HepG2 (cell line): ENCODE measurements around the gene ESYT2. TPM values are rescaled to one million over a fixed set of nuclear protein-coding genes. Genes with fewer than 3 reads are reported as not detected.

Source experiments
- CEBPB ChIP-seq: IDR thresholded peaks from 2 replicates; pipeline ENCODE4 v1.6.1; 2011; ENCODE audit warnings: low read depth, low read length, improper control_type of control experiment, borderline replicate concordance
- ELF3 ChIP-seq: IDR thresholded peaks from 2 replicates; pipeline ENCODE4 v1.6.1; 2016; ENCODE audit warnings: missing genetic modification reagents, missing compliant biosample characterization
- FOXP1 ChIP-seq, 2 experiments: fragments of 450-650 bp in 1 of 2; IDR thresholded peaks; 2 replicates each; pipeline ENCODE4 v1.6.1; 2017 to 2018; ENCODE audit warnings: antibody characterized with exemption in 1 of 2
- GABPB1 ChIP-seq: IDR thresholded peaks from 2 replicates; pipeline ENCODE4 v1.6.1; 2016; ENCODE audit warnings: mild to moderate bottlenecking, missing genetic modification reagents, moderate library complexity, missing compliant biosample characterization
- JUNB ChIP-seq: sonication (generic); formaldehyde crosslinking; IDR thresholded peaks from 2 replicates; pipeline ENCODE4 v1.8.0; 2022; ENCODE audit warnings: missing genetic modification reagents, mild to moderate bottlenecking, borderline replicate concordance
- KDM4B ChIP-seq: sonication (generic); formaldehyde crosslinking; IDR thresholded peaks from 2 replicates; pipeline ENCODE4 v1.4.0; 2020; ENCODE audit warnings: missing genetic modification reagents
- NFKBIZ ChIP-seq: IDR thresholded peaks from 2 replicates; pipeline ENCODE4 v1.6.1; 2018; ENCODE audit warnings: missing genetic modification reagents, missing compliant biosample characterization
- POLR2G ChIP-seq: fragments of 200-400 bp; formaldehyde crosslinking; IDR thresholded peaks from 2 replicates; pipeline ENCODE4 v1.6.1; 2018; ENCODE audit warnings: mild to moderate bottlenecking, low read depth, low read length, moderate library complexity
- PPARG ChIP-seq: conservative IDR thresholded peaks from 2 replicates; pipeline ENCODE4 v1.6.1; 2016; ENCODE audit warnings: missing biosample characterization, missing genetic modification reagents
- RFX3 ChIP-seq: IDR thresholded peaks from 2 replicates; pipeline ENCODE4 v1.6.1; 2016; ENCODE audit warnings: missing biosample characterization, missing genetic modification reagents
- SKI ChIP-seq: fragments of 450-650 bp; IDR thresholded peaks from one replicate; pipeline ENCODE4 v1.6.1; 2018; ENCODE audit warnings: mild to moderate bottlenecking; ENCODE audit not compliant: partially characterized antibody
- SMARCE1 ChIP-seq: fragments of 450-650 bp; IDR thresholded peaks from 2 replicates; pipeline ENCODE4 v1.6.1; 2017; ENCODE audit warnings: borderline replicate concordance
- SP4 ChIP-seq: sonication (generic); formaldehyde crosslinking; IDR thresholded peaks from 2 replicates; pipeline ENCODE4 v1.8.1; 2023; ENCODE audit warnings: mild to moderate bottlenecking, missing genetic modification reagents
- SRSF4 ChIP-seq: fragments of 200-400 bp; formaldehyde crosslinking; IDR thresholded peaks from one replicate; pipeline ENCODE4 v1.6.1; 2018; ENCODE audit warnings: mild to moderate bottlenecking, low read depth, low read length, moderate library complexity; ENCODE audit not compliant: poor library complexity, severe bottlenecking
- YEATS2 ChIP-seq: sonication (generic); formaldehyde crosslinking; IDR thresholded peaks from 2 replicates; pipeline ENCODE4 v1.4.0; 2020; ENCODE audit warnings: missing genetic modification reagents, borderline replicate concordance
- ZBTB20 ChIP-seq: sonication (generic); formaldehyde crosslinking; IDR thresholded peaks from 2 replicates; pipeline ENCODE4 v1.8.1; 2023; ENCODE audit warnings: missing genetic modification reagents, low read depth, mild to moderate bottlenecking, borderline replicate concordance
- ZKSCAN8 ChIP-seq: IDR thresholded peaks from 2 replicates; pipeline ENCODE4 v1.6.1; 2016; ENCODE audit warnings: borderline replicate concordance, missing genetic modification reagents, missing compliant biosample characterization
- ZNF746 ChIP-seq: sonication (generic); formaldehyde crosslinking; IDR thresholded peaks from 2 replicates; pipeline ENCODE4 v1.8.0; 2022; ENCODE audit warnings: mild to moderate bottlenecking, missing genetic modification reagents
- ZNF75D ChIP-seq: sonication (generic); formaldehyde crosslinking; IDR thresholded peaks from 2 replicates; pipeline ENCODE4 v1.8.1; 2023; ENCODE audit warnings: missing genetic modification reagents, mild to moderate bottlenecking, borderline replicate concordance
- ZNF766 ChIP-seq: sonication (generic); formaldehyde crosslinking; IDR thresholded peaks from 2 replicates; pipeline ENCODE4 v1.5.0; 2020; ENCODE audit warnings: missing genetic modification reagents, borderline replicate concordance
- polyA plus RNA-seq, 8 experiments: library from polyadenylated mRNA; depleted of rRNA in 3 of 8; stranded (reverse) in 7 of 8; unstranded in 1 of 8; fragments of >200 nt; fragmentation: Illumina TruSeq in 4 of 8; extraction: Trizol in 4 of 8; gene quantifications; 2 replicates each; pipeline versions ENCODE4 v1.2.1 to v1.2.3, GENCODE V29; 2011 to 2016; ENCODE audit warnings: low read depth in 4 of 8, missing spikeins in 1 of 8, mixed read lengths in 1 of 8; ENCODE audit not compliant: insufficient read depth in 1 of 8
- total RNA-seq, 5 experiments: library from RNA; depleted of rRNA; stranded (reverse); fragments of >200 nt; fragmentation: Illumina TruSeq; extraction: Trizol; gene quantifications; 2 replicates each; pipeline ENCODE4 v1.2.3, GENCODE V29; 2016; ENCODE audit warnings: low read depth in 1 of 5
- TF ChIP-seq, protein P1 (sequence below): IDR thresholded peaks from 2 replicates; pipeline ENCODE4 v1.6.1; 2018; ENCODE audit warnings: missing genetic modification reagents
- TF ChIP-seq, protein P2 (sequence below): sonication (generic); formaldehyde crosslinking; IDR thresholded peaks from 2 replicates; pipeline ENCODE4 v1.8.0; 2022; ENCODE audit warnings: missing genetic modification reagents, mild to moderate bottlenecking, borderline replicate concordance
- TF ChIP-seq, protein P3 (sequence below): sonication (generic); formaldehyde crosslinking; IDR thresholded peaks from 2 replicates; pipeline ENCODE4 v1.5.1; 2020; ENCODE audit warnings: mild to moderate bottlenecking, missing genetic modification reagents, moderate library complexity
- TF ChIP-seq, protein P4 (sequence below): sonication (generic); formaldehyde crosslinking; IDR thresholded peaks from 2 replicates; pipeline ENCODE4 v1.4.0; 2020; ENCODE audit warnings: missing genetic modification reagents

ESYT2 gene
- total and polyA plus RNA-seq, 2 of the 13 experiments (the other 11 are each of a cell fraction or from before 2014, with no cell fraction given) = 28.5 to 37.3 TPM

DNA sequence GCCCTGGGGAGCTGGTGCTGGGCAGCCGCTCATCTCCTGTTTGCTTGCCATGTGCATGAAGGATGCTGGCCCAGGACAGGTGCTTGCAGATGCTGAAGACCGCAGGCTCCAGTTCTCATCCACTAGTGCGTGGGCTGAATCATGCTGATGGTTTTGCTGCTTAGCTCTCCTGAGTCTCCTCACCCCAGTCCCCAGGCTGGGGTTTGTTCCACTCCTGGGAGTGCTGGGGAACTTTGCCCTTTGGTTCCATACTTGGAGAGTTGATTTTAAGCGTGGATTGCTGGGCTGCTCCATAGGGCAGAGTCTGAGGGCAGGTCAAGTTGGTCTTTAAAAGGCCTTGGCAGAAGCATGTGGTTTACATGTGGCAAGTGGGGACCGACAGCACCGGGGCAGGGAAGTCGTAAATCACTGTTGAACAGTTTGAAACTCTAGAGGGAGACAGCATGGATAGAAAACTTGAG lies 36.2 kb upstream of the ESYT2 start (continued):
- TF ChIP-seq POLR2G (no peak), JUNB (CRISPR knock-in tag) (no peak), ZKSCAN8 (CRISPR knock-in tag) (peak; percentile 46; the same call in 1 of the 2 replicates), SKI (peak; percentile 23), PPARG (CRISPR knock-in tag) (0 out of 2 replicates have a peak, but pooled peaks have one; percentile 10), ZNF746 (CRISPR knock-in tag) (no peak), FOXP1 (IDR thresholded peaks at IDR 0.05) (no peak), FOXP1 (CRISPR knock-in tag; IDR thresholded peaks at IDR 0.05) (0 out of 2 replicates have a peak, but pooled peaks have one; percentile 20), RFX3 (CRISPR knock-in tag) (no peak), ZNF766 (CRISPR knock-in tag) (peak; percentile 99; the same call in 1 of the 2 replicates), SRSF4 (no peak), SMARCE1 (no peak), KDM4B (CRISPR knock-in tag) (no peak), ZBTB20 (CRISPR knock-in tag) (peak; percentile 48; the same call in 1 of the 2 replicates), ZNF75D (CRISPR knock-in tag) (no peak), SP4 (CRISPR knock-in tag) (0 out of 2 replicates have a peak, but pooled peaks have one; percentile 27), YEATS2 (CRISPR knock-in tag) (no peak; the same call in 1 of the 2 replicates), CEBPB (no peak), NFKBIZ (no peak), ELF3 (peak; percentile 67), GABPB1 (CRISPR knock-in tag) (no peak)
- TF ChIP-seq, protein P1, sequence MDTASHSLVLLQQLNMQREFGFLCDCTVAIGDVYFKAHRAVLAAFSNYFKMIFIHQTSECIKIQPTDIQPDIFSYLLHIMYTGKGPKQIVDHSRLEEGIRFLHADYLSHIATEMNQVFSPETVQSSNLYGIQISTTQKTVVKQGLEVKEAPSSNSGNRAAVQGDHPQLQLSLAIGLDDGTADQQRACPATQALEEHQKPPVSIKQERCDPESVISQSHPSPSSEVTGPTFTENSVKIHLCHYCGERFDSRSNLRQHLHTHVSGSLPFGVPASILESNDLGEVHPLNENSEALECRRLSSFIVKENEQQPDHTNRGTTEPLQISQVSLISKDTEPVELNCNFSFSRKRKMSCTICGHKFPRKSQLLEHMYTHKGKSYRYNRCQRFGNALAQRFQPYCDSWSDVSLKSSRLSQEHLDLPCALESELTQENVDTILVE (CRISPR knock-in tag) = no peak
- TF ChIP-seq, protein P2, sequence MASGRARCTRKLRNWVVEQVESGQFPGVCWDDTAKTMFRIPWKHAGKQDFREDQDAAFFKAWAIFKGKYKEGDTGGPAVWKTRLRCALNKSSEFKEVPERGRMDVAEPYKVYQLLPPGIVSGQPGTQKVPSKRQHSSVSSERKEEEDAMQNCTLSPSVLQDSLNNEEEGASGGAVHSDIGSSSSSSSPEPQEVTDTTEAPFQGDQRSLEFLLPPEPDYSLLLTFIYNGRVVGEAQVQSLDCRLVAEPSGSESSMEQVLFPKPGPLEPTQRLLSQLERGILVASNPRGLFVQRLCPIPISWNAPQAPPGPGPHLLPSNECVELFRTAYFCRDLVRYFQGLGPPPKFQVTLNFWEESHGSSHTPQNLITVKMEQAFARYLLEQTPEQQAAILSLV = peak; percentile 74; the same call in 1 of the 2 replicates
- TF ChIP-seq, protein P3, sequence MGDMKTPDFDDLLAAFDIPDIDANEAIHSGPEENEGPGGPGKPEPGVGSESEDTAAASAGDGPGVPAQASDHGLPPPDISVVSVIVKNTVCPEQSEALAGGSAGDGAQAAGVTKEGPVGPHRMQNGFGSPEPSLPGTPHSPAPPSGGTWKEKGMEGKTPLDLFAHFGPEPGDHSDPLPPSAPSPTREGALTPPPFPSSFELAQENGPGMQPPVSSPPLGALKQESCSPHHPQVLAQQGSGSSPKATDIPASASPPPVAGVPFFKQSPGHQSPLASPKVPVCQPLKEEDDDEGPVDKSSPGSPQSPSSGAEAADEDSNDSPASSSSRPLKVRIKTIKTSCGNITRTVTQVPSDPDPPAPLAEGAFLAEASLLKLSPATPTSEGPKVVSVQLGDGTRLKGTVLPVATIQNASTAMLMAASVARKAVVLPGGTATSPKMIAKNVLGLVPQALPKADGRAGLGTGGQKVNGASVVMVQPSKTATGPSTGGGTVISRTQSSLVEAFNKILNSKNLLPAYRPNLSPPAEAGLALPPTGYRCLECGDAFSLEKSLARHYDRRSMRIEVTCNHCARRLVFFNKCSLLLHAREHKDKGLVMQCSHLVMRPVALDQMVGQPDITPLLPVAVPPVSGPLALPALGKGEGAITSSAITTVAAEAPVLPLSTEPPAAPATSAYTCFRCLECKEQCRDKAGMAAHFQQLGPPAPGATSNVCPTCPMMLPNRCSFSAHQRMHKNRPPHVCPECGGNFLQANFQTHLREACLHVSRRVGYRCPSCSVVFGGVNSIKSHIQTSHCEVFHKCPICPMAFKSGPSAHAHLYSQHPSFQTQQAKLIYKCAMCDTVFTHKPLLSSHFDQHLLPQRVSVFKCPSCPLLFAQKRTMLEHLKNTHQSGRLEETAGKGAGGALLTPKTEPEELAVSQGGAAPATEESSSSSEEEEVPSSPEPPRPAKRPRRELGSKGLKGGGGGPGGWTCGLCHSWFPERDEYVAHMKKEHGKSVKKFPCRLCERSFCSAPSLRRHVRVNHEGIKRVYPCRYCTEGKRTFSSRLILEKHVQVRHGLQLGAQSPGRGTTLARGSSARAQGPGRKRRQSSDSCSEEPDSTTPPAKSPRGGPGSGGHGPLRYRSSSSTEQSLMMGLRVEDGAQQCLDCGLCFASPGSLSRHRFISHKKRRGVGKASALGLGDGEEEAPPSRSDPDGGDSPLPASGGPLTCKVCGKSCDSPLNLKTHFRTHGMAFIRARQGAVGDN = peak; percentile 79
- TF ChIP-seq, protein P4, sequence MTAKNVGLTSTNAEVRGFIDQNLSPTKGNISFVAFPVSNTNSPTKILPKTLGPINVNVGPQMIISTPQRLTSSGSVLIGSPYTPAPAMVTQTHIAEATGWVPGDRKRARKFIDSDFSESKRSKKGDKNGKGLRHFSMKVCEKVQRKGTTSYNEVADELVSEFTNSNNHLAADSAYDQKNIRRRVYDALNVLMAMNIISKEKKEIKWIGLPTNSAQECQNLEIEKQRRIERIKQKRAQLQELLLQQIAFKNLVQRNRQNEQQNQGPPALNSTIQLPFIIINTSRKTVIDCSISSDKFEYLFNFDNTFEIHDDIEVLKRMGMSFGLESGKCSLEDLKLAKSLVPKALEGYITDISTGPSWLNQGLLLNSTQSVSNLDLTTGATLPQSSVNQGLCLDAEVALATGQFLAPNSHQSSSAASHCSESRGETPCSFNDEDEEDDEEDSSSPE = peak; percentile 51
